ENCODE results near the gene OR51I1.

DNA sequence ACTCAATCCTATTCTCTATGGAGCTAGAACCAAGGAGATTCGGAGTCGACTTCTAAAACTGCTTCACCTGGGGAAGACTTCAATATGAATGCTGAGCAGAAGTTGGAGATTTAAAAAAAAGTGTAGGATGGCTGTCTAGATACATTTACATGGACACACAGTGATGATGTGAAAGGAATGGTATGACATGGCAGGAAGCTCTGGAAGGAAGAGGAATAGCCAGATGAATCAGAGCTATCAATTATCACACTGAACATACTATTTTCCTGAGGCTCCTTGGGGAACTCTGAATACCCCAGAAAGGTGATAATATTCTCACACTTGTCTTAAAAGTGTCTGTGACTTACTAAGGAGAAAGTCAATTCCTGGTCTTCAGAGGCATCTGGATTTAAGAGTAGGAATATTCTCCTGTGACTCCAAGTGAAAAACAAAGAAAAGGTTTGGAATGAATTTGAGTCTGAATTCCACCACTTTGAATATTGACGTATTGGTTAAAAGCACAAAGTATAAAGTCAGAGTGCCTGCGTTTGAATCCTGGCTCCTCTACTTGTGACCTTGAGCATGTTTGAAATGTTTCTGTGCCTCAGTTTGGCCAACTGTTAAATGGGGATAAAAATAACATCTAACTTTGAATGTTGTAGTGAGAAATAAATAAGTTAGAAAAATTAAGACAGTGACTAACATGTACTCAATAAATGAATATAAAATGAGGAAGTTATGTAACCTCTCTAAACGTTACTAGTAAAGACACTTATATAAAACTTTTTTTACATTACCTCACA, 48.5 kb upstream of the OR51I1 start:
- TF ChIP-seq EP300 (conservative IDR thresholded peaks at IDR 0.05; ENCODE audit: poor library complexity, severe bottlenecking) (no peak), POLR2AphosphoS5 (IDR thresholded peaks at IDR 0.05) (no peak), EZH2 (IDR thresholded peaks at IDR 0.05; ENCODE audit: borderline replicate concordance, insufficient read depth, low read length, poor library complexity, severe bottlenecking) (no peak), TAF1 (IDR thresholded peaks at IDR 0.05; ENCODE audit: low read depth) (no peak), MXI1 (conservative IDR thresholded peaks at IDR 0.05; ENCODE audit: poor library complexity, severe bottlenecking) (no peak), RAD21 (conservative IDR thresholded peaks at IDR 0.05) (no peak)
- TF ChIP-seq, protein P1, sequence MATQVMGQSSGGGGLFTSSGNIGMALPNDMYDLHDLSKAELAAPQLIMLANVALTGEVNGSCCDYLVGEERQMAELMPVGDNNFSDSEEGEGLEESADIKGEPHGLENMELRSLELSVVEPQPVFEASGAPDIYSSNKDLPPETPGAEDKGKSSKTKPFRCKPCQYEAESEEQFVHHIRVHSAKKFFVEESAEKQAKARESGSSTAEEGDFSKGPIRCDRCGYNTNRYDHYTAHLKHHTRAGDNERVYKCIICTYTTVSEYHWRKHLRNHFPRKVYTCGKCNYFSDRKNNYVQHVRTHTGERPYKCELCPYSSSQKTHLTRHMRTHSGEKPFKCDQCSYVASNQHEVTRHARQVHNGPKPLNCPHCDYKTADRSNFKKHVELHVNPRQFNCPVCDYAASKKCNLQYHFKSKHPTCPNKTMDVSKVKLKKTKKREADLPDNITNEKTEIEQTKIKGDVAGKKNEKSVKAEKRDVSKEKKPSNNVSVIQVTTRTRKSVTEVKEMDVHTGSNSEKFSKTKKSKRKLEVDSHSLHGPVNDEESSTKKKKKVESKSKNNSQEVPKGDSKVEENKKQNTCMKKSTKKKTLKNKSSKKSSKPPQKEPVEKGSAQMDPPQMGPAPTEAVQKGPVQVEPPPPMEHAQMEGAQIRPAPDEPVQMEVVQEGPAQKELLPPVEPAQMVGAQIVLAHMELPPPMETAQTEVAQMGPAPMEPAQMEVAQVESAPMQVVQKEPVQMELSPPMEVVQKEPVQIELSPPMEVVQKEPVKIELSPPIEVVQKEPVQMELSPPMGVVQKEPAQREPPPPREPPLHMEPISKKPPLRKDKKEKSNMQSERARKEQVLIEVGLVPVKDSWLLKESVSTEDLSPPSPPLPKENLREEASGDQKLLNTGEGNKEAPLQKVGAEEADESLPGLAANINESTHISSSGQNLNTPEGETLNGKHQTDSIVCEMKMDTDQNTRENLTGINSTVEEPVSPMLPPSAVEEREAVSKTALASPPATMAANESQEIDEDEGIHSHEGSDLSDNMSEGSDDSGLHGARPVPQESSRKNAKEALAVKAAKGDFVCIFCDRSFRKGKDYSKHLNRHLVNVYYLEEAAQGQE (IDR thresholded peaks at IDR 0.05; ENCODE audit: borderline replicate concordance) = no peak
- TF ChIP-seq, protein P2, sequence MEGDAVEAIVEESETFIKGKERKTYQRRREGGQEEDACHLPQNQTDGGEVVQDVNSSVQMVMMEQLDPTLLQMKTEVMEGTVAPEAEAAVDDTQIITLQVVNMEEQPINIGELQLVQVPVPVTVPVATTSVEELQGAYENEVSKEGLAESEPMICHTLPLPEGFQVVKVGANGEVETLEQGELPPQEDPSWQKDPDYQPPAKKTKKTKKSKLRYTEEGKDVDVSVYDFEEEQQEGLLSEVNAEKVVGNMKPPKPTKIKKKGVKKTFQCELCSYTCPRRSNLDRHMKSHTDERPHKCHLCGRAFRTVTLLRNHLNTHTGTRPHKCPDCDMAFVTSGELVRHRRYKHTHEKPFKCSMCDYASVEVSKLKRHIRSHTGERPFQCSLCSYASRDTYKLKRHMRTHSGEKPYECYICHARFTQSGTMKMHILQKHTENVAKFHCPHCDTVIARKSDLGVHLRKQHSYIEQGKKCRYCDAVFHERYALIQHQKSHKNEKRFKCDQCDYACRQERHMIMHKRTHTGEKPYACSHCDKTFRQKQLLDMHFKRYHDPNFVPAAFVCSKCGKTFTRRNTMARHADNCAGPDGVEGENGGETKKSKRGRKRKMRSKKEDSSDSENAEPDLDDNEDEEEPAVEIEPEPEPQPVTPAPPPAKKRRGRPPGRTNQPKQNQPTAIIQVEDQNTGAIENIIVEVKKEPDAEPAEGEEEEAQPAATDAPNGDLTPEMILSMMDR (IDR thresholded peaks at IDR 0.05; ENCODE audit: poor library complexity, severe bottlenecking) = no peak

Measured in neural cell (in vitro differentiated cells).